Transverse colon (tissue), 4 donors: ENCODE results near the gene WFDC8.

ENCODE experiments used
- CTCF ChIP-seq, 5 experiments: fragments of 200-600 bp in 3 of 5; fragments of 450-650 bp in 2 of 5; sonication (generic) in 3 of 5; IDR thresholded peaks; 1 replicate in 2 of 5; 2 replicates in 3 of 5; pipeline ENCODE4 v1.5.1; 2016 to 2017; ENCODE audit warnings: antibody characterized with exemption in 5 of 5, inconsistent platforms in 3 of 5, mild to moderate bottlenecking in 2 of 5, moderate library complexity in 1 of 5
- EP300 ChIP-seq: sonication (generic); formaldehyde crosslinking; IDR thresholded peaks from one replicate; pipeline ENCODE4 v1.6.1; 2017; ENCODE audit warnings: antibody characterized with exemption, low read depth
- POLR2A ChIP-seq: fragments of 450-650 bp; IDR thresholded peaks from one replicate; pipeline ENCODE4 v1.6.1; 2016; ENCODE audit warnings: antibody characterized with exemption, mild to moderate bottlenecking, moderate library complexity
- POLR2AphosphoS5 ChIP-seq, 3 donors: sonication (generic); formaldehyde crosslinking; IDR thresholded peaks; one replicate each; pipeline ENCODE4 v1.6.1; 2016; ENCODE audit warnings: antibody characterized with exemption in 3 of 3

- TF ChIP-seq POLR2AphosphoS5 (IDR thresholded peaks at IDR 0.05) (no peak), POLR2A (no peak), CTCF (IDR thresholded peaks at IDR 0.05) (no peak), EP300 (no peak)
These were observed 31.8 kb downstream of the WFDC8 start, which contains the start of gene EPPIN for GRCh38 chr20:45547206-45547770.
